GM18909 (cell line): ENCODE measurements around the gene BTBD6.

Experiments
- ATAC-seq: cut with Tn5 transposase; IDR thresholded peaks from one replicate; pipeline ENCODE4 v1.9.1; 2021; ENCODE audit warnings: mild to moderate bottlenecking; ENCODE audit not compliant: unreplicated experiment, poor library complexity

The BTBD6 gene

DNA sequence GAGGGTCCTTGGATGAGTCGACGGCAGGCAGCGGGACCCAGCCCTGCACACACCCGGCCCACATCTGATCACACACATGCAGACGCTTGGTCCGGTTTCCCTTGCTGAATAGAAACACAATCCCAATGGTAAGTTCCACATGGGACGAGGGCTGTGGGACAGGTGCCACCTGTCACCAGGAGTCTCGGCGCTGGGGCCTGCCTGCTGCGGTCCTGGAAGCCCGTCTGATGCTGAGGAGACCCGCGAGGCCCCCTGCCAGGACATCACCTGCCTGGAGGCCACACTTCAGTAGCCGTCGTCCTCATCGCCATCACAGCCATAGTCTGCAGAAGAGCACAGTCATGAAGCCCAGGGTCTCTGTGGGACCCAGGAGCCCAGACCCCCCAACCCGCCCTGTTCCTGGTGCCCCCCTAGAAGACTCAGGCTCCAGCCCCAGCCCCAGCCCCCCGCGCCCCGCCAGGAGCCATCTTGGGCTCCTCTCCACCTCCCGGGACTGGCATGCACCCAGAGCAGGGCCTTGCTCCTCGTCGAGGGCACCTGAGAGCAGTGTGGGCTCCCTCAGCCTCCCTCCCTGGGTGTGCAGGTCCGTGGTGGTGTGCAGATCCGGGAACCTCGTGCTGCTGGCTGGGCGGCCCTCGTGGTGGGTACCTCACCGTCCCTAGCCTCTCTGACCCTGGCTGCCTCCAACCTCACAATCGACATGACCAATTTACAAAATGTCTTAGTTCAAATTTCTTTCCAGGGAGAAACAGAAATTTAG, 37.9 kb upstream of the BTBD6 start:
- no peak for ATAC-seq

DNA sequence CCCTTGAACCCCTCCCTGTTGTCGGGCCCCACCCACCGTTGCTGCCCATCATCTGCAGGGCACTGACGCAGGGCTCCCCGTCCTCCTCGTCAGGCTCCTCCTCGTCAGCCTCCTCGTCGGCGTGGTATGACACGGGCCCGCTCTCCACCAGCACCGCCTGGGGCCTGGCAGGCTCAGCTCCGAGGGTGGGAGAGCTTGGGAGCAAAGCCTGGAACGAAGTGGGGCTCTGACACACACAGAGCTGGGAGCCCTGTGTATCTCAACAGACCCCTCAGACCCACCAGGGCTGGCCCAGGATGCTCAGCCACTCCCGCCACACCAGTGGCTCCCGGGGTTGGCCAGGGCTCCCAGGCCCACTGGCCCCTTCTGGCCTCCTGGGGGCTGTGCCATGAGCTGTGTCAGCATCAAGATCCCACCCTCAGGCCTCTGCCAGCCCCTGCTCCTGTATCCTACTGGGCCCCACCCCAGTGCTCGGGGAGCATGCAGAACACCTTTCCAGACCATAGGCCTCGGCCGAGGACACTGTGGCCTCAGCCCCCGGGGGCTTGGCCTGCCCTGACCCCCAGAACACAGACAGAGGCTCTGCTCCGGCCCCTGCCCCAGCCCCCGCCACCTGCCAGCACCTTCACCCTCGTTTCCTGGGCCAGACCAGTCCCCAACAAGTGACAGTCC, 37.1 kb upstream of the BTBD6 start:
- no peak for ATAC-seq

DNA sequence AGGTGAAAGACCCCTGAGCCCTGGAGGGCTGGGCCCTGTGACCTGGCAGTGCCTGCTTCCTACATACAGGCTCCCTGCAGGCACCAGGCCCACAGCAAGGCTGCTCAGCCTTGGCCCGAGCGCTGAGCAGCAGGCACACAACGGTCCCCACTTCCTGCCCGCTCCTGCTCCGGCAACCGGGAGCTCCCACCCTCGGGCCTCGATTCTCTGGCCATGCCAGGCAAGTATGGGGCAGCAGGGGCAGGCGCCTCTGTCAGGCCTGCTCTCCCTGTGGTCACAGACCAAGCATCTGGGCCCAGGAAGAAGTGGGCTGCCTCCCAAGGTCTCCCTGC, 36.6 kb upstream of the BTBD6 start:
- ATAC-seq, result no peak

DNA sequence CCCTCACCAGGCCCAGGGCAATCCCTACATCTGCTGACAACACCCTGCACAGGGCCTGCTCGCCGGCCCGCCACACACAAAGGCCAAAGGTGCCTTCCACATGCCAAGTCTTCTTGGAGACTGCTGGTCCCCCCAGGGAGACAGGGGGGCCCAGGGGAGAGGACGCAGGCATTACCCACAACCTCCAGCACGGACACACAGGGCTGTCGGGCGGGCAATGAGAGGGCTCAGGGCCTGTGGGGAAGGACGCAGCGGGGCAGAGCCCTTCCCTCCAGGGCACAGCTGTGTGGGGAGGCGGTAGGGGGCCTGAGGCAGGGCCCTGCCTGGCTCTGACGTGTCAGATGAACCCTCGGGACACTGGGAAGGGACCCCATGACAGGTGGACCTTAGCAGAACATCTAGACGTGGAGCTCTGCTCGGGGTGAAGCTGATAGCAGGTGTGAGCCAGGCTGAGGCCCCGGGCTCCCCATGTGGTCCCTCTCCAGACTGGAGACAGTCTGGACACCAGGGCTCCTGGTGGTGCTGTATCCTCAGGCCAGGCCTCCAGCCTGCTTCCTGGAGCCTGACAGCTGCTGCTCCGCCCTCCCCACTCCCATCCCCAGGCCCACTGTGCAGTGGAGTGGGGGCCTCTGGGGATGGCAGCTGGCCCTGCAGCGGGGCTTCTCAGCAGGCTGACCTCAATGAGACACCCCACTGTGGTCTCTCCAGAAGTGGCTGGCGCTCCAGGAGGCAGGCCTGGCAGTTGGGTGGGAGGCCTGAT, 35.6 kb upstream of the BTBD6 start:
- ATAC-seq, result no peak

DNA sequence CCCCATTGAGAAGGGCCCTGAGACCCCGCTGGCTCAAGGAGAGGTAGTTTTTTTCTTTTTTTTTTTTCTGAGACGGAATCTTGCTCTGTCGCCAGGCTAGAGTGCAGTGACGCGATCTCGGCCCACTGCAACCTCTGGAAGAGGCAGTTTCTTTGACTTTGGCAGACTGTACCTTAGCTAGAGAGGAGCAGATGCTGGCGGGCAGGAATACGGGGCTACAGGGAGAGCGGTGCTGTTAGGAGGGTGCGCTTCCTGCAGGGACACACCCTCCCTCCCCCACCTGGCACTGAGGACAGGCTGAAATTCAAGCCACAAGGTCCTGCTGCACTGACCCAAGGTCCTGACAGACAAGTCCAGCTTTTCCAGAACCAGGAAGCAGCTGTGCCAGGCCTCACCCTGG, 35.0 kb upstream of the BTBD6 start:
- ATAC-seq, result no peak

DNA sequence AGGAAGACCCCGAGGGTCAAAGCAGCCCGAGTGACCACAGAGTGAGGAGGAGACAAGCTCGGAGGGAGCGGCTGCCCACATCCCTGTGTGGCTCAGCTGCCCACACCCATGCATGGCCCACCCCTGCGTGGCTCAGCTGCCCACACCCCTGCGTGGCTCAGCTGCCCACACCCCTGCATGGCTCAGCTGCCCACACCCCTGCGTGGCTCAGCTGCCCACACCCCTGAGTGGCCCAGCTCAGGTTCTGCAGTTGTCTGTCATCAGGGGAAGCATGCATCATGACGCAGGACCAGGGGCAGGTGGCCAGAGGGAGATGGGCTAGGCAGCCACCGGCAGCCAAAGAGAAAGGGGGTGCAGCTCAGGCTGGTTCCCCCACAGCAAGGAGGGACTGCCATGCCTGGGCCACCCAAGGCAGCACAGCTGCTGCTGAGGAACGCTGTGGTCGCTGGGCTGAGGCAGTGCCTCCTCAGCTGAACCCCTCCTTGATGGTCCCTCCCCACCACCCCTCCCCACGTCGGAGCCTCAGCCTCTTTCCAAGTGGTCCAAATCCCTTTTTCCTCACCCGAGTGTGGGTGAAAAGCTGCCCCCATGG, 33.9 kb upstream of the BTBD6 start:
- ATAC-seq, result no peak

DNA sequence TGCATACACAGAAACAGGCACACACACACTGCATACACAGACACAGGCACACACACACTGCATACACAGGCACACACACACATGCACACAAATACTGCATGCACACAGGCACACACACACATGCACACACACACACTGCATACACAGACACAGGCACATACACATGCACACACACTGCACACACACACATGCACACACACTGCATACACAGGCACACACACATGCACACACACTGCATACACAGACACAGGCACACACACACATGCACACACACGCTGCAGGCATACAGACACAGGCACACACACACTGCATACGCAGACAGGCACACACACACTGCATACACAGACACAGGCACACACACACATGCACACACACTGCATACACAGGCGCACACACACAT, 32.7 kb upstream of the BTBD6 start:
- no peak for ATAC-seq

DNA sequence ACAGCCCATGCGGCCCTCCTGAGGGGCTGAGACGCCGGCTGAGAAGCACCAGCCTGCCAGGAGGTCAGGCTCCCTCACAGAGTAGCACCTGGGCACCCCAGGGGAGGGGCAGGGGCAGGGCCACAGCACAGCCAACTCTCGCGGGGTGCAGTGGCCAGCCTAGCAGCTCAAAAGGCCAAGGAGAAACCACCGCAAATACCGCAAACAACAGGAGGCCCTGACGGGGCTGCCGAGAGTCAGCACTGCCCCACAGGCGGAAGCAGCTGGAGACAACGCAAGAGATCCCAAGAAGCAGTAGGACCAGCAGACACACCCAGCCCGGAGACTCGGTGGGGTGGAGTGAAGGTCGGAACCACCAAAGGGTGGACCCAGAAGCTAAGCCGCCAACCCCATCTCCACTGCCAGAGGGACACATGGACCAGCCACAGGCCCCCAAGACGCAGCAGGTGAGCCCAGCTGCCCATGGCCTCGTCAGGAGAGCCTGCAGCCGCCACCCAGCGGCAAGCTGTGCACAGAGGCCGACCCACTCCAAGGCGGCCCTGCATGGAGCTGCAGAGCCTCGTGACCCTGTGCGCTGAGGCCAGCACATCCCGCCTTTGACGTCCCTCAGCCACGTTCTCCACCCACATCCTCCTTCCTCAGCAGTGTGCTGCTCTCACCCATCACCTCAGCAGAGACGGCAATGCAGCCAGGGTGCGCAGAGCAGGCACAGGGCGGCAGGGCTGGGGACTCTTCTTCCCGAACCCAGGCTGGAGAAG, 31.7 kb upstream of the BTBD6 start:
- ATAC-seq, result no peak

DNA sequence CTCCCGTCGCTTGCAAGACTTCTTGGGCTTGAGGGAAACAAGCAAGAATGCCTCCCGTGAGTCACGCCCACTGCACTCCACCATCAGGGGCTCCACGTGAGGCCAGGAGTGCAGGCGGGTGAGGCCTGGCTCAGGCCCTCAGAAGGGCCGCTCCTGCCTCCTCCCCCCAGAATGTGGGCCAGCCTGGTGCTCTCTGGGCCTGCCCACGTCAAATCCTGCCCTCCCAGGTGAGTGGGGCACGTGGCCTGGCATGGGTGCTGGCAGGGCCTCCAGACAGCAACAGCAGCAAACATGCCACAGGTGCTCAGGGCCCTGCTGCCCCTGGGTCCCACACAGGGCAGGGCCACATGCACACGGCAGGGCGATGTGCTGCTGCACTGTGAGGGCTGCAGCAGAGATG, 30.6 kb upstream of the BTBD6 start:
- no peak for ATAC-seq

DNA sequence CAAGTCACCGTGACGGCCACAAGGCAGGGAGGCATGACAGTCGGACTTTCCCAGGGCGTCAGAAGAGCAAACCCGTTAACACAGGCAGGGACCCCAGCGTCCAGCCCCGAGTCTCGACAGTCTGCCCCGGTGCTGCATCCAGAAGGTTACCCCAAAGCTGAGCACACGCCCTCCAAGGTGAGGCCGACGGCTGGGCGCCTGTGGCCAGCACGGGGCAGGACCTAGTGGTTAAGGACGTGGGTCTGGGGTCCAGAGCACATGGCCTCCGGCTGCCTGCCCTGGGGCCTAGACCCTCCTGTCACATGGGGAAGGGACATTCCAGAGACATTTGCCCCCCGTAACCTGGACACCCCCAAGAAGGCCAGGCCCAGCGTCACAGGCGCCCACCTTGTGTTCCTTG, 29.7 kb upstream of the BTBD6 start:
- ATAC-seq, result no peak

DNA sequence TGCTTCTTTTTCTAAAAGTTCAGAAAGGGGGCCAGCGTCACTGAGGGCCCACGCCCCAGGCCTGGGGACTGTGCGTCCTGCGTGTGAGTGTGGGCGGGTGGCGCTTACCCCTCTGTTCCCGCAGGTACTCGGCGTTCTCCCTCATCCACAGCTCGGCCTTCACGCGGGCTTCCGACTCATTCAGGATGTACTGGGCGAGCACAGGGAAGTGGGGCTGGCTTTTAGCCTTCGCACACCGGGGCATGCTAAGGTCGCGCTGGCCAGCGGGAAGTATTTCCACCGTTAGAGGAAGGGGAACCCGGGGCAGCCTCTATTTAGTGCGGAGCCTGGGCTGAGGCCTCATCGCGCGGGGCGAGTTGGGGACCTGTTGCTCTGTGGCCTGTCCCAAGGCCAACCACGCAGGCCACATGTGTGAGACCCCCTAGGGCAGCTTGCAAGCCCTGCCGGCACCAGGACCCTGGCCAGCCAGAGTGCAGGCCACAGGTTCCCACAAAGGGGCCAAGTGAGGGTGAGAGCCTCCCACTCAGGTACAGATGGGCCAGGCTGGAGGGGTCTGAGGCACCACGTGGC, 29.2 kb upstream of the BTBD6 start:
- ATAC-seq, result no peak

DNA sequence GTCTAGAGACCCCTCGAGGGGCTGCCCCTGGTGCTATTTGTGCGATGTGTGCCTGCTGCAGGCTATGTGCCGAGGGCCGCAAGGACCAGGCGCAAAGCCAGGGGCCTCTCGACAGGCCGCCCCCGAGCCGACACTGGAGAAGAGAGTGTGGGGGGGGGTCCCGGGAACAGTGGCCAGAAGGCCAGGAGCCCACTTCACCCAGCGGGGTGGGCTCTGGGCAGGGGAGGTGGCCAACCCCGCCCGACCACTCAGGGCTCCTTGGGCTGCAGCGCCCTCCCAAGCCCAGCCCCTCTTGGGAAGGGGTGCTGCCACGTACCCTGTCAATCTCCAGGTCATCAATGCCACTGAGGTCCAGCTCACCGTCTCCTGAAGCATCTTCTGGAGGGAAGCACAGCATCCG, 28.6 kb upstream of the BTBD6 start:
- ATAC-seq, result no peak

DNA sequence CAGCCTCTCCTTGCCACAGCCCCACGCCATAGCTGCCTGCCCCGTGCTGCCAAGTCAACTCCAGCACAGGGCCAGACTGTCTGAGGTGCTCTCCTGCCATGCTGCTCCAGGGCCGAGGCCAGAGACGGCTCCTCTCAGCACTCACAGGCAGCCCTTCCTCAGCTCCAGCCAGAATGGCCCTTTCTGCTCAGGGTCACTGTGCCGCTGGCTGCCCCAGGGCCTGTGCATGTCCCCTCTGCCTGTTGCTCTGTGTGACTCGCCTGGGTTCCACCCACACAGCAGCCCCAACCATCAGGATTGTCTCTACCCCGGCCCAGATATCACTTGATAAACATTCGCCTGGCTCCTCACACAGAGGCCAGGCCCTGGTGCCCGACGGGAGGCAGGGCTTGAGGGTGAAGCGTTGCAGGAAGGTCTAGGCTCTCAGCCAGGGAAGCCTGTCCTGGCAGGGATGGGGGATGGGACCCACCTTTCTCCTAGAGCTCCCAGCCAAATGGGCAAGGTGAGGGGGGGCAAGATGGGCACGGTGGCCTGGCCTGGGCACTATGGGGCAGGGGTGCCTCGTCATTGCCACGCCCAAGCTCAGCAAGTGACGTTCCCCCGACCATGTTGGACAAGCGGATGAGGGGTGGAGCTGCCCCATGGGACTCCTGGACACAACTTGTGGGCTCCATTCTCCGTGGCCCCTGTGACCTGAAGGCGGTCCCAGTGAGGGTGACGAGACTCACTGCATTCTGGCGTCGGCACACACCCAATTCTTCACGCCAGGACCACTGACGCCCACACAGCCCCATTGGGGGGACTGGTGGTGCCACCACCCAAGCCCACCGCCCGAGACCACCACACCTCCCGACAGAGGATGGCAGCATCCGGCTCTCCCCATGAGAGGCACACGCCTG, 27.4 kb upstream of the BTBD6 start:
- ATAC-seq, result no peak

DNA sequence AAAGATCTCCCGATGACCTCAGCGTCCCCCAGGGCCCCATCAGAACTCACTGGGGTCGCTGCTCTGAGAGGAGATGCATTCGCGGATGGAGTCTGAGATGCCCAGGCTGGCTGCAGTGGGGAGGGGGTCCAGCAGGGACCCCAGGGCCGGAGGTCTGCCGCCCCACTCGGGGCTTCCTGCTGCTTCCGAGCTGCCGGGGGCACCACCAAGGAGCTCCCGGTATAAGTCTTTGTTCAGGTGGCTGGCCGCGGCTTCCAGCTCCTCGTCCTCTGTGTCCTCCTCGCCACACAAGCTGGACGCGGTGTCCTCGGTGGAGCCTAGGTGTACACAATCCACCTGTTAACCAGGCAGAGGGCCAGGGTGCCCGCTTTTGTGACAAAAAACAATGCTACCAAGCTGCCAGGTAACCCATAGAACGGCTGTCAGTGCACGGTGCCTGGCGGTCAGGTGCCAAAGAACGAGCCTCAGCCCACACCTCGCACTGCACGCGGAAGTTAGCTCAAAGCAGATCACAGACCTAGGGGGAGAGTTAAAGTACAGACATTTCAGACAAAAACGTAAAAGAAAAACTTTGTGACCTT, 26.6 kb upstream of the BTBD6 start:
- no peak for ATAC-seq

DNA sequence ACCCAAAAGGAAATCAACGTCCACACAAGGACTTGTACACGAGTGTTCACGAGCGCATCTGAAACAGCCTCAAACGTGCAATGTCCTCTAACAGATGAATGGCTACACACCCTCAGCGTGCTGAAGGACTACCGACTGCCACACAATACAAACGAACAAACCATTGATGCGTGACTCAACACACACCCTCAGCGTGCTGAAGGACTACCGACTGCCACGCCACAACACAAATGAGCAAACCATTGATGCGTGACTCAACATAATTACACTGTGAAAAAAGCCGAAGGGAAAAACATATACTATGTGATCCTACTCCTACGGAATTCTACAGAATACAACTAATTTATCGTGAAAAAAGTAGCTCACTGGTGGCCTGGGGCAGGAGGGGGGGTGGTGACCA, 25.1 kb upstream of the BTBD6 start:
- ATAC-seq, result no peak

DNA sequence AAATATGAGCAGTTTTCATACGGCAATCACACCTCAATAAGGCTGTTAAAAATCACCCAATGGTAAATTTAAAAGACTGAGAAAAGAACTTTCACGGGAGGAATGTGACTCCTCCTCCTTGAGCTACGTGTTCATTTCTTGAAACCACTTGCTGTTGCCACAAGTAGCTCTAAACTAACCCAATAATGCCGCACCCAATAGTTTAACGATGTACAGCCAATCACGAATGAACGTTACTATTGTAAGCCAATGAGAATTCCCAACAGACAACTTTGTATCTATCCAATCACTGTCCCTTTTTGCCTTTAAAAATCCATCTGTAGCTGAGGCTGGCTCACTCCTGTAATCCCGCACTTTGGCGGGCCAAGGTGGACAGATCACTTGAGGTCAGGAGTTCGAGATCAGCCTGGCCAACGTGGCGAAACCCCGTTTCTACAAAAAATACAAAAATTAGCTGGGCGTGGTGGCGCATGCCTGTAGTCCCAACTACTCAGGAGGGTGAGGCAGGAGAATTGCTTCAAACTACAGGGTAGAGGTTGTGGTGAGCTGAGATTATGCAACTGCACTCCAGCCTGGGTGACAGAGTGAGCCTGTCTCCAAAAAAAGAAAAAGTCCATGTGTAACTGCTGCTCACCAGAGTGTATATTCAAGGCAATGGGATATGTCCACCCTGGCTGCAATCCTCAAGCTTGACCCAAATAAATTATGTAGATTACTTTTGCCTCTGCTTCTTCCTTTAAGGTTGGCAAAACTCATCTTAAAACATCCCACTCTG, 24.4 kb upstream of the BTBD6 start:
- no peak for ATAC-seq

DNA sequence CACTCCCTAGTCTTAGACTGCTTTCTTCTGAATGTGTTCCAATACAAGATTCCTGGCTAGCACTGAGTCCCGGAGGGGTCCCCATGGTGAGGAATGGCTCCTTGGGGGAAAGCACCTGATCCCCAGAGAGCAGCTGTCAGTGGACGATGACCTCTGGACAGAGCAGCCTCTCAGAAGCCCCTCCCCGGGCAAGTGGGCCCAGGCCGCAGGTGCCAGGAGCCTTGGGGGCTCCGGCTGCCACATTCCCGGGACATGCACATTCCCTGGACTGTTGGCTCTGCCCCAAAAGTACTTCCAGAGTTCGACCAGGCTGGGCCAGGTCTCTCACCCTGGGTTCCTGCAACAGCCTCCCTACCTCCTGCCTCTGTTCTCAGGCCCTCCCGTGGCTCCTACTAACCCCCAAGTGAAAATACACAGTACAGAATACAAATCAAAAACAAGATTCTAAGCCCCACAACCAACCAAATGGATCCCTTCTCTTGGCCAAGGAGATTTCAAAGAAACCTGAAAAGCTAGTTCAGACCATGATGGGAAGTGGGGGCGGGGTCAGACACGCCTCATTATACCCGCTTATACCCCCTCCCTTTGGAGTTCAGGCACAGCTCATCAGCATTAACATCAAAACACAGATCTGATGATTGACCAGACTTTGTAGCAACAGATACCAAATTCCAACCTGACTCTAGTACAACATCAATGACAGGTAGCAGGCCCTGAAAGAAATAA, 23.3 kb upstream of the BTBD6 start:
- ATAC-seq, result no peak
